Measurements from ENCODE around the gene WDR64. TPM values are rescaled to one million over a fixed set of nuclear protein-coding genes. Genes with fewer than 3 reads are reported as not detected.
"Not testable (repeated sequence)": the region's sequence is repeated elsewhere in the genome, so short reads cannot be mapped to it uniquely, and the experiment has no call there.

The WDR64 gene
- total RNA-seq, 1 donor from 2014 or later = not detected

DNA sequence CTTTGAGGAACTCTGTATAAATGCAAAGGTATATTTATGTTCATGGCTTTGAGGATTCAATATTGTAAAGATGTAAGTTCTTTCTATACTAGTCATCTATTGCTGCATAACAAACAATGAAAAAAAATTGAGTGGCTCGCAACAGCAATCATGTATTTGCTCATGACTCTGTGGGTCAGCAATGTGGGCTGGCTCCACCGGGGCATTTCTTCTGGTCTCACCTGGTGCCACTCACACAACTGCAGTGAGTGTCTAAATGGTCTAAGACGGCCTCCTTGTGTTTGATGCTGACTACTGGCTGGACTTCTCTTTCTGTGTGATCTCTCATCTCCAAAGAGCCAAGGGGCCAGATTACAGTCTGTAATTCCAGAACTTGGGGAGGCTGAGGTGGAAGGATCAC is 150.8 kb downstream of the WDR64 start:
- Histone ChIP-seq H3K4me3 (ENCODE audit: low read depth, low read length) (no peak overlapping the region), H3K27me3 (ENCODE audit: control insufficient read depth, insufficient read depth, low read length) (no peaks in the 10 kb centered on the region), H3K36me3 (ENCODE audit: control insufficient read depth, insufficient read depth, low read length) (no peaks in the 10 kb centered on the region)
- no peak for DNase-seq (ENCODE audit: low read depth)
- TF ChIP-seq, protein P1, sequence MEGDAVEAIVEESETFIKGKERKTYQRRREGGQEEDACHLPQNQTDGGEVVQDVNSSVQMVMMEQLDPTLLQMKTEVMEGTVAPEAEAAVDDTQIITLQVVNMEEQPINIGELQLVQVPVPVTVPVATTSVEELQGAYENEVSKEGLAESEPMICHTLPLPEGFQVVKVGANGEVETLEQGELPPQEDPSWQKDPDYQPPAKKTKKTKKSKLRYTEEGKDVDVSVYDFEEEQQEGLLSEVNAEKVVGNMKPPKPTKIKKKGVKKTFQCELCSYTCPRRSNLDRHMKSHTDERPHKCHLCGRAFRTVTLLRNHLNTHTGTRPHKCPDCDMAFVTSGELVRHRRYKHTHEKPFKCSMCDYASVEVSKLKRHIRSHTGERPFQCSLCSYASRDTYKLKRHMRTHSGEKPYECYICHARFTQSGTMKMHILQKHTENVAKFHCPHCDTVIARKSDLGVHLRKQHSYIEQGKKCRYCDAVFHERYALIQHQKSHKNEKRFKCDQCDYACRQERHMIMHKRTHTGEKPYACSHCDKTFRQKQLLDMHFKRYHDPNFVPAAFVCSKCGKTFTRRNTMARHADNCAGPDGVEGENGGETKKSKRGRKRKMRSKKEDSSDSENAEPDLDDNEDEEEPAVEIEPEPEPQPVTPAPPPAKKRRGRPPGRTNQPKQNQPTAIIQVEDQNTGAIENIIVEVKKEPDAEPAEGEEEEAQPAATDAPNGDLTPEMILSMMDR (IDR thresholded peaks at IDR 0.05; ENCODE audit: insufficient read depth, low read length, poor library complexity, severe bottlenecking) = no peak

DNA sequence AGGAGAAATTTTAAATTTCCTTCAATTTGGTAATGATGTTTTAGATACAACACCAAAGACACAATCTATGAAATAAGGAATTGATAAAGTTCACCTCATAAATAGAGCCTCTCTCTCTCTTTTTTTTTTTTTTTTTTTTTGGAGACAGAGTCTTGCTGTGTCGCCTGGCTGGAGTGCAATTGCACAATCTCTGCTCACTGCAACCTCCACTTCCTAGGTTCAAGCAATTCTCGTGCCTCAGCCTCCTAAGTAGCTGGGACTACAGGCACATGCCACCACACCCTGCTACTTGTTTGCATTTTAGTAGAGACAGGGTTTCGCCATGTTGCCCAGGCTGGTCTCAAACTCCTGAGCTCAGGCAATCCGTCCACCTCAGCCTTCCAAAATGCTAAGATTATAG is 152.6 kb downstream of the WDR64 start:
- H3K36me3 ChIP-seq (ENCODE audit: control insufficient read depth, insufficient read depth, low read length); H3K27me3 ChIP-seq (ENCODE audit: control insufficient read depth, insufficient read depth, low read length); H3K4me3 ChIP-seq (ENCODE audit: low read depth, low read length); DNase-seq (ENCODE audit: low read depth): not testable (repeated sequence)

DNA sequence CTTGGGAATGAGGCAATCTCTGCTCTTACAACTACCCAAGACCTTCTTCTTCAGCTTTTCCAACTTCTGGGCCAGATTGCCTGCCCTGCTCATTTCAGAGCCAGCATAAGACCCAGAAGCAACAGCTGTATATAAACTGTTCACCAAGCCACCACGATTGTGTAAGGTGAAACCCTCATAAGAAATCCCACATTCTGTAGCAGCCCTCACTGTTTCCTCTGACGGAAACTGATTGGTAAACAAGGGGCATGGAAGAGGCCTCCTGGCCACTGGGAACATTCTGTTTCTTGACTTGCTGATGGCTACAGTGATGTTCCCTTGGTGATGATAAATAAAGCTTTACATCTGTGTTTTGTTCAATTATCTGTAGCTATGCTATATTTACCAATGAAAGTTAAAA is 156.2 kb downstream of the WDR64 start:
- TF ChIP-seq, protein P1 (IDR thresholded peaks at IDR 0.05; ENCODE audit: insufficient read depth, low read length, poor library complexity, severe bottlenecking) = no peak
- H3K4me3 ChIP-seq (ENCODE audit: low read depth, low read length) = no peak overlapping the region
- no peaks in the 10 kb centered on the region for H3K36me3 ChIP-seq (ENCODE audit: control insufficient read depth, insufficient read depth, low read length)
- no peak for DNase-seq (ENCODE audit: low read depth)
- no peaks in the 10 kb centered on the region for H3K27me3 ChIP-seq (ENCODE audit: control insufficient read depth, insufficient read depth, low read length)

DNA sequence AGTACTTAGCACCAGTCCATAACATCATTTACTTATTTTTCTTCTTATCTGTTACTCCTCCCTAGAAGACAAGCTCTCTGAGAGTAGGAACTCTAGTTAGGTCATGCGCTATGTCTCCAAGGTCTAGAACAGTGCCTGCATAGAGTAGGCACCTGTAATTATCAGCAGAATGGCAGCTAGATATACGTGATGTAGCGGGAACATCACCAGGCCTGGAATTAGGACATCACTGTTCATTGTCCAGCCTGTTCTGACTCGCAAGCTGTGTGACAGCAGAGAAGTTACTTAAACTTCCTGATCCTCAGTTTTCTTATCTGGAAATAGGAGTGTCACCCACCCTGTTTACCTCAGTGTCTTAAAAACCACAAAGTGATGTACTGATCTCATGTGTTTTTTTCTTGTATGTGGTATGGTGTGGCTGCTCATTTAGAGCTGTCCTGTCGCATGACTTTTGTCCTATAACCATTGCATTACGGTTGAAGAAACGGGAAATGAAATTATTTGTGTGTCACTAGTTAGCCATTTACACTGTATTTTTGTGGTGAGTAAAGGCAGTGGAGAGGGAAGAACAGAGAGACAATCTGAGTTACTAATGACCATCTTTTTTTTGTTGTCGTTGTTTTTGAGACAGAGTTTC is 158.8 kb downstream of the WDR64 start:
- H3K36me3 ChIP-seq (ENCODE audit: control insufficient read depth, insufficient read depth, low read length) = no peaks in the 10 kb centered on the region
- TF ChIP-seq, protein P1 (IDR thresholded peaks at IDR 0.05; ENCODE audit: insufficient read depth, low read length, poor library complexity, severe bottlenecking) = no peak
- DNase-seq (ENCODE audit: low read depth) = no peak
- H3K27me3 ChIP-seq (ENCODE audit: control insufficient read depth, insufficient read depth, low read length) = no peaks in the 10 kb centered on the region
- no peak overlapping the region for H3K4me3 ChIP-seq (ENCODE audit: low read depth, low read length)

DNA sequence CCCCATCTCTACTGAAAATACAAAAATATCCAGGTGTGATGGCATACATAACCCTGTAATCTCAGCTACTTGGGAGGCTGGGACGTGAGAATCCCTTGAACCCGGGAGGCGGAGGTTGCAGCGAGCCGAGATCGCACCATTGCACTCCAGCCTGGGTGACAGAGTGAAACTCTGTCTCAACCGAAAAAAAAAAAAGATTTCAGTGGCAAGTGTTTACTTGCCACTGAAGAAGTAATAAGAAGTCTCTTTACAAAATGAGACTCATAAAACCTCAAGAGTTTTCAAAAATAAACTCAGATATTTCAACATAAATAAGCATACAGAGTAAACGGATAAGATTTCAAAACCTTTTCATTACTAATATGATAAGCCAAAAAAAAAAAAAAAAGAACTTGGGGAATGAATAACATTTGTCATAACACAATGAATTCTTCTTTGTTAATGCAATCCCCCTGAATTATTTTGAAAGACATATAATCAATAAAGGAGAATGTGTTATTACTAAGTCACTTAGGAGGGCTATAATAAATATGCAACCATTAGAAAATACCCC is 161.8 kb downstream of the WDR64 start:
- no peaks in the 10 kb centered on the region for H3K36me3 ChIP-seq (ENCODE audit: control insufficient read depth, insufficient read depth, low read length)
- H3K4me3 ChIP-seq (ENCODE audit: low read depth, low read length) = no peak overlapping the region
- TF ChIP-seq, protein P1 (IDR thresholded peaks at IDR 0.05; ENCODE audit: insufficient read depth, low read length, poor library complexity, severe bottlenecking) = no peak
- DNase-seq (ENCODE audit: low read depth) = no peak
- no peaks in the 10 kb centered on the region for H3K27me3 ChIP-seq (ENCODE audit: control insufficient read depth, insufficient read depth, low read length)

DNA sequence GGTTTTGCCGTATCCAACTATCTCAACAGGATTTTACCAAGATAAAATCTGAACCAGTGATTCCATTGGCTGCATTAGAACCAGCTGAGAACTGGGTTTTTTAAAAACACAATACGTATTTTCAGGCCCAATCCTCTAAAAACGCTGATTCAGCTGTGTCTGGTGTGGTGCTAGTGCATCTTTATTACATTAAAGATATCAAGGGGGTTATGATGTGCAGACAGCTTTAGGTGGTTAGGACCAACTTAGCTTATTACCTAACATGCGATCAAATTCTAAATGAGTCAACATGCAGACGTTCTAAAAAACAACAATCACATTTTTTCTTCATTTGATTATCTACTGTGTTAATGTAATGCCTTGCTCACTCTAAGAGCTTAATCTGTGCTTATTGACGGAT is 163.9 kb downstream of the WDR64 start:
- Histone ChIP-seq H3K36me3 (ENCODE audit: control insufficient read depth, insufficient read depth, low read length) (no peaks in the 10 kb centered on the region), H3K27me3 (ENCODE audit: control insufficient read depth, insufficient read depth, low read length) (no peaks in the 10 kb centered on the region), H3K4me3 (ENCODE audit: low read depth, low read length) (no peak overlapping the region)
- TF ChIP-seq, protein P1 (IDR thresholded peaks at IDR 0.05; ENCODE audit: insufficient read depth, low read length, poor library complexity, severe bottlenecking) = no peak
- no peak for DNase-seq (ENCODE audit: low read depth)
